K562 (cell line): Measurements from ENCODE around the gene SPDEF. TPM values are rescaled to one million over a fixed set of nuclear protein-coding genes. Genes with fewer than 3 reads are reported as not detected.

Experiments
- CREB3L1 ChIP-seq: fragments of 450-650 bp; IDR thresholded peaks from 2 replicates; pipeline ENCODE4 v1.6.1; 2014; ENCODE audit warnings: low read depth, mild to moderate bottlenecking, moderate library complexity, borderline replicate concordance
- EGR1 ChIP-seq: fragments of 450-650 bp; conservative IDR thresholded peaks from 2 replicates; pipeline ENCODE4 v1.6.1; 2017; ENCODE audit warnings: mild to moderate bottlenecking
- GABPB1 ChIP-seq: sonication (generic); formaldehyde crosslinking; IDR thresholded peaks from 2 replicates; pipeline ENCODE4 v1.8.0; 2022; ENCODE audit warnings: mild to moderate bottlenecking, missing genetic modification reagents
- KHSRP ChIP-seq: fragments of 450-650 bp; IDR thresholded peaks from 2 replicates; pipeline ENCODE4 v1.6.1; 2017
- MBD2 ChIP-seq: sonication (generic); IDR thresholded peaks from 2 replicates; pipeline ENCODE4 v1.6.1; 2016; ENCODE audit warnings: low read depth, borderline replicate concordance
- MEIS2 ChIP-seq: fragments of 450-650 bp; IDR thresholded peaks from 2 replicates; pipeline ENCODE4 v1.6.1; 2014; ENCODE audit warnings: mild to moderate bottlenecking; ENCODE audit not compliant: partially characterized antibody
- POU5F1 ChIP-seq: fragments of 150-350 bp; IDR thresholded peaks from 2 replicates; pipeline ENCODE4 v1.6.1; 2014; ENCODE audit warnings: borderline replicate concordance, low read length, low read depth, mild to moderate bottlenecking; ENCODE audit not compliant: partially characterized antibody
- PPARD ChIP-seq: fragments of 250-450 bp; sonication (Bioruptor Pico); IDR thresholded peaks from 2 replicates; pipeline ENCODE4 v1.8.0; 2022; ENCODE audit warnings: inconsistent platforms, mild to moderate bottlenecking, moderate library complexity
- RBM15 ChIP-seq: fragments of 200-400 bp; formaldehyde crosslinking; IDR thresholded peaks from 2 replicates; pipeline ENCODE4 v1.6.1; 2018; ENCODE audit warnings: mild to moderate bottlenecking, low read length, moderate library complexity; ENCODE audit not compliant: insufficient read depth
- SP2 ChIP-seq: IDR thresholded peaks from 2 replicates; pipeline ENCODE4 v1.6.1; 2011; ENCODE audit warnings: mild to moderate bottlenecking, low read depth, low read length, moderate library complexity; ENCODE audit not compliant: poor library complexity, severe bottlenecking; ENCODE audit errors: extremely low read depth
- TAF7 ChIP-seq: fragments of 450-650 bp; IDR thresholded peaks from 2 replicates; pipeline ENCODE4 v1.6.1; 2016; ENCODE audit warnings: missing genetic modification characterization, missing compliant biosample characterization
- ZNF175 ChIP-seq: fragments of 200-800 bp; sonication (Bioruptor generic); IDR thresholded peaks from 2 replicates; pipeline ENCODE4 v1.6.1; 2016; ENCODE audit warnings: low read depth, mild to moderate bottlenecking, missing genetic modification characterization, missing compliant biosample characterization
- ZNF274 ChIP-seq: IDR thresholded peaks from 2 replicates; pipeline ENCODE4 v1.6.1; 2011; ENCODE audit warnings: low read depth, mild to moderate bottlenecking, low read length, moderate library complexity, borderline replicate concordance
- polyA plus RNA-seq, 8 experiments: library from polyadenylated mRNA; depleted of rRNA in 4 of 8; stranded (reverse) in 5 of 8; unstranded in 3 of 8; fragments of >200 nt; fragmentation: Nextera tagmentation in 2 of 8; fragmentation: Illumina TruSeq in 1 of 8; extraction: Ambion mirVana in 2 of 8; extraction: Trizol in 1 of 8; gene quantifications; 2 replicates each; pipeline versions ENCODE4 v1.2.1 to v1.2.3, GENCODE V29; 2011 to 2014; ENCODE audit warnings: inconsistent platforms in 1 of 8, missing spikeins in 1 of 8
- total RNA-seq, 7 experiments: library from RNA; depleted of rRNA in 6 of 7; stranded (reverse); fragments of >200 nt in 6 of 7; fragmentation: Illumina TruSeq in 2 of 7; extraction: Trizol in 2 of 7; gene quantifications; 2 replicates each; pipeline versions ENCODE4 v1.2.1 to v1.2.3, GENCODE V29; 2011 to 2021; ENCODE audit warnings: low replicate concordance in 1 of 7
- TF ChIP-seq, protein P1 (sequence below): sonication (generic); formaldehyde crosslinking; IDR thresholded peaks from 2 replicates; pipeline ENCODE4 v1.5.0; 2020; ENCODE audit warnings: missing genetic modification reagents
- TF ChIP-seq, protein P2 (sequence below), 3 experiments: fragments of 200-800 bp in 1 of 3; sonication (Bioruptor generic) in 1 of 3; sonication (generic) in 1 of 3; formaldehyde crosslinking in 1 of 3; IDR thresholded peaks; 2 replicates each; pipeline versions ENCODE4 v1.6.1 to v1.8.0; 2016 to 2022; ENCODE audit warnings: mild to moderate bottlenecking in 2 of 3, missing compliant biosample characterization in 2 of 3, missing genetic modification characterization in 2 of 3, missing genetic modification reagents in 1 of 3
- TF ChIP-seq, protein P3 (sequence below): sonication (generic); formaldehyde crosslinking; IDR thresholded peaks from 2 replicates; pipeline ENCODE4 v1.8.1; 2023; ENCODE audit warnings: mild to moderate bottlenecking, missing genetic modification reagents
- TF ChIP-seq, protein P4 (sequence below), 3 experiments: fragments of 200-800 bp in 1 of 3; fragments of 250-450 bp in 1 of 3; fragments of 450-650 bp in 1 of 3; sonication (Bioruptor Pico) in 1 of 3; sonication (Bioruptor generic) in 1 of 3; formaldehyde crosslinking in 1 of 3; IDR thresholded peaks; 2 replicates each; pipeline versions ENCODE4 v1.6.1 to v1.8.0; 2016 to 2022; ENCODE audit warnings: mild to moderate bottlenecking in 2 of 3, missing genetic modification characterization in 2 of 3, missing compliant biosample characterization in 1 of 3, moderate library complexity in 1 of 3

Gene SPDEF
- total and polyA plus RNA-seq, 9 of the 15 experiments (the other 6 are each of a cell fraction or from before 2014, with no cell fraction given) = 0.04 to 0.12 (median 0.11) TPM; not detected in 5

GRCh38 chr6:34562861-34563512 lies 6.9 kb upstream of the SPDEF start (continued):
- TF ChIP-seq CREB3L1 (no peak), ZNF274 (peak; percentile 63; the same call in 1 of the 2 replicates), RBM15 (no peak), MBD2 (peak; percentile 75; the same call in 1 of the 2 replicates), TAF7 (tag) (no peak), PPARD (CRISPR knock-in tag) (no peak), MEIS2 (no peak), KHSRP (peak; percentile 27; the same call in 1 of the 2 replicates), GABPB1 (peak; percentile 57), ZNF175 (CRISPR knock-in tag) (no peak), SP2 (no peak), EGR1 (0 out of 2 replicates have a peak, but pooled peaks have one; percentile 7), POU5F1 (no peak)
- TF ChIP-seq, protein P1, sequence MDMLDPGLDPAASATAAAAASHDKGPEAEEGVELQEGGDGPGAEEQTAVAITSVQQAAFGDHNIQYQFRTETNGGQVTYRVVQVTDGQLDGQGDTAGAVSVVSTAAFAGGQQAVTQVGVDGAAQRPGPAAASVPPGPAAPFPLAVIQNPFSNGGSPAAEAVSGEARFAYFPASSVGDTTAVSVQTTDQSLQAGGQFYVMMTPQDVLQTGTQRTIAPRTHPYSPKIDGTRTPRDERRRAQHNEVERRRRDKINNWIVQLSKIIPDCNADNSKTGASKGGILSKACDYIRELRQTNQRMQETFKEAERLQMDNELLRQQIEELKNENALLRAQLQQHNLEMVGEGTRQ = no peak
- TF ChIP-seq, protein P2, sequence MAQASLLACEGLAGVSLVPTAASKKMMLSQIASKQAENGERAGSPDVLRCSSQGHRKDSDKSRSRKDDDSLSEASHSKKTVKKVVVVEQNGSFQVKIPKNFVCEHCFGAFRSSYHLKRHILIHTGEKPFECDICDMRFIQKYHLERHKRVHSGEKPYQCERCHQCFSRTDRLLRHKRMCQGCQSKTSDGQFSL (CRISPR knock-in tag; IDR thresholded peaks at IDR 0.05) = peak; percentile 94
- TF ChIP-seq, protein P2 (tag; IDR thresholded peaks at IDR 0.05) = peak in 1 of 2 experiments; percentile 92; a peak in 2 of 4 replicates
- TF ChIP-seq, protein P3, sequence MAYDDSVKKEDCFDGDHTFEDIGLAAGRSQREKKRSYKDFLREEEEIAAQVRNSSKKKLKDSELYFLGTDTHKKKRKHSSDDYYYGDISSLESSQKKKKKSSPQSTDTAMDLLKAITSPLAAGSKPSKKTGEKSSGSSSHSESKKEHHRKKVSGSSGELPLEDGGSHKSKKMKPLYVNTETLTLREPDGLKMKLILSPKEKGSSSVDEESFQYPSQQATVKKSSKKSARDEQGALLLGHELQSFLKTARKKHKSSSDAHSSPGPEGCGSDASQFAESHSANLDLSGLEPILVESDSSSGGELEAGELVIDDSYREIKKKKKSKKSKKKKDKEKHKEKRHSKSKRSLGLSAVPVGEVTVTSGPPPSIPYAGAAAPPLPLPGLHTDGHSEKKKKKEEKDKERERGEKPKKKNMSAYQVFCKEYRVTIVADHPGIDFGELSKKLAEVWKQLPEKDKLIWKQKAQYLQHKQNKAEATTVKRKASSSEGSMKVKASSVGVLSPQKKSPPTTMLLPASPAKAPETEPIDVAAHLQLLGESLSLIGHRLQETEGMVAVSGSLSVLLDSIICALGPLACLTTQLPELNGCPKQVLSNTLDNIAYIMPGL (CRISPR knock-in tag) = no peak
- TF ChIP-seq, protein P4, sequence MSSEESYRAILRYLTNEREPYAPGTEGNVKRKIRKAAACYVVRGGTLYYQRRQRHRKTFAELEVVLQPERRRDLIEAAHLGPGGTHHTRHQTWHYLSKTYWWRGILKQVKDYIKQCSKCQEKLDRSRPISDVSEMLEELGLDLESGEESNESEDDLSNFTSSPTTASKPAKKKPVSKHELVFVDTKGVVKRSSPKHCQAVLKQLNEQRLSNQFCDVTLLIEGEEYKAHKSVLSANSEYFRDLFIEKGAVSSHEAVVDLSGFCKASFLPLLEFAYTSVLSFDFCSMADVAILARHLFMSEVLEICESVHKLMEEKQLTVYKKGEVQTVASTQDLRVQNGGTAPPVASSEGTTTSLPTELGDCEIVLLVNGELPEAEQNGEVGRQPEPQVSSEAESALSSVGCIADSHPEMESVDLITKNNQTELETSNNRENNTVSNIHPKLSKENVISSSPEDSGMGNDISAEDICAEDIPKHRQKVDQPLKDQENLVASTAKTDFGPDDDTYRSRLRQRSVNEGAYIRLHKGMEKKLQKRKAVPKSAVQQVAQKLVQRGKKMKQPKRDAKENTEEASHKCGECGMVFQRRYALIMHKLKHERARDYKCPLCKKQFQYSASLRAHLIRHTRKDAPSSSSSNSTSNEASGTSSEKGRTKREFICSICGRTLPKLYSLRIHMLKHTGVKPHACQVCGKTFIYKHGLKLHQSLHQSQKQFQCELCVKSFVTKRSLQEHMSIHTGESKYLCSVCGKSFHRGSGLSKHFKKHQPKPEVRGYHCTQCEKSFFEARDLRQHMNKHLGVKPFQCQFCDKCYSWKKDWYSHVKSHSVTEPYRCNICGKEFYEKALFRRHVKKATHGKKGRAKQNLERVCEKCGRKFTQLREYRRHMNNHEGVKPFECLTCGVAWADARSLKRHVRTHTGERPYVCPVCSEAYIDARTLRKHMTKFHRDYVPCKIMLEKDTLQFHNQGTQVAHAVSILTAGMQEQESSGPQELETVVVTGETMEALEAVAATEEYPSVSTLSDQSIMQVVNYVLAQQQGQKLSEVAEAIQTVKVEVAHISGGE (CRISPR knock-in tag; IDR thresholded peaks at IDR 0.05) = peak in 1 of 3 experiments; percentile 80; a peak in 2 of 6 replicates
